NCI-H82 (cell line): ENCODE results near the gene AGAP1.
"Not testable (repeated sequence)": the region's sequence is repeated elsewhere in the genome, so short reads cannot be mapped to it uniquely, and the experiment has no call there.

Experiments used
- DNase-seq: peaks from one replicate; lab custom pipeline; 2025; lab: John Stamatoyannopoulos, UW

Gene AGAP1

GRCh38 chr2:235592430-235592829 is 98.6 kb downstream of the AGAP1 start:
- DNase-seq, result no peak

GRCh38 chr2:235592836-235593235 is 99.0 kb downstream of the AGAP1 start:
- DNase-seq, result no peak

- peak; percentile 85 for DNase-seq
These were observed 100.2 kb downstream of the AGAP1 start for GRCh38 chr2:235594041-235594440.

GRCh38 chr2:235594964-235595363 is 101.1 kb downstream of the AGAP1 start:
- no peak for DNase-seq

GRCh38 chr2:235595422-235596010 is 101.7 kb downstream of the AGAP1 start:
- peak; percentile 89 for DNase-seq

GRCh38 chr2:235596272-235596671 is 102.4 kb downstream of the AGAP1 start:
- DNase-seq, result no peak

- no peak for DNase-seq
These were observed 103.3 kb downstream of the AGAP1 start for GRCh38 chr2:235597081-235597615.

- DNase-seq, result no peak
These were observed 104.2 kb downstream of the AGAP1 start for GRCh38 chr2:235598026-235598425.

GRCh38 chr2:235598532-235599531 is 105.0 kb downstream of the AGAP1 start:
- no peak for DNase-seq

- no peak for DNase-seq
These were observed 105.9 kb downstream of the AGAP1 start for GRCh38 chr2:235599596-235600338.

- no peak for DNase-seq
These were observed 106.6 kb downstream of the AGAP1 start for GRCh38 chr2:235600406-235600805.

- no peak for DNase-seq
These were observed 107.1 kb downstream of the AGAP1 start for GRCh38 chr2:235600926-235601325.

GRCh38 chr2:235601960-235602704 is 108.3 kb downstream of the AGAP1 start:
- no peak for DNase-seq

GRCh38 chr2:235602971-235603370 is 109.1 kb downstream of the AGAP1 start:
- DNase-seq, result not testable (repeated sequence)

GRCh38 chr2:235603659-235604058 is 109.8 kb downstream of the AGAP1 start:
- DNase-seq, result no peak

- DNase-seq, result peak; percentile 63
These were observed 111.6 kb downstream of the AGAP1 start for GRCh38 chr2:235605312-235606003.

- no peak for DNase-seq
These were observed 112.3 kb downstream of the AGAP1 start for GRCh38 chr2:235606004-235606715.

GRCh38 chr2:235607546-235608199 is 113.8 kb downstream of the AGAP1 start:
- no peak for DNase-seq

- DNase-seq, result no peak
These were observed 114.5 kb downstream of the AGAP1 start for GRCh38 chr2:235608200-235608887.
